Hepatic stellate cell (primary cell): ENCODE measurements around the gene JAK1.
"Not testable (repeated sequence)": the region's sequence is repeated elsewhere in the genome, so short reads cannot be mapped to it uniquely, and the experiment has no call there.

ENCODE experiments used
- DNase-seq: peaks from one replicate; pipeline ENCODE4 v3.0.0; 2011; ENCODE audit warnings: low spot score

The JAK1 gene

DNA sequence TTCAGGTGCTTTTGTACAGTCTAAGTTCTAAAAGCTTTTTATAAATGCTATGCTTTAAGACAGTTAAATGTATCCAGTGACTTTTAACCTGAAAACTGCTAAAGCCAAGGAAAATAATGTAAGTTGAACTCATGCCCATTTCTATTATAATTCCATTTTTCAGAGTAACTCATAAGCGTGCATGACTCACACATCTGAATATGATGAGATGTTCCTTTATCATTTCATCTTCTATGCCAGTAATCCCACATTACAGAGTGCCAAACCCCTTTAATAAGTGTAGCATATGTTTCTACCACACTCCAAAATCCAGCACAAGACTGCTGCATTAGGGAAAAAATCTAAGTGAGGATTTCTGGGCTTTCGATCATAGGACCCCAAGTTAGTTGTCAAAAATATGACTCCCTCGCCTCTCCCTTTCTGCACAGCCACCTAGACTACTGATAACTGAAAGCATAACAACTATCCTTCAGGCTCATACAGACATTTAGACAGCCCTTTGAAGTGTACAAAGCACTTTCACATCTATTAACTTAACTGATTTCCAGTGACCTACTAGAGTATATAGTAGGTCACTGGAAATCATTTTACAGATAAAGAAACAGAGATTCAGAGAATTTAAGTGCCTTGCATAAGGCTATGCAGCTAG is 45.3 kb downstream of the JAK1 start:
- no peak for DNase-seq

DNA sequence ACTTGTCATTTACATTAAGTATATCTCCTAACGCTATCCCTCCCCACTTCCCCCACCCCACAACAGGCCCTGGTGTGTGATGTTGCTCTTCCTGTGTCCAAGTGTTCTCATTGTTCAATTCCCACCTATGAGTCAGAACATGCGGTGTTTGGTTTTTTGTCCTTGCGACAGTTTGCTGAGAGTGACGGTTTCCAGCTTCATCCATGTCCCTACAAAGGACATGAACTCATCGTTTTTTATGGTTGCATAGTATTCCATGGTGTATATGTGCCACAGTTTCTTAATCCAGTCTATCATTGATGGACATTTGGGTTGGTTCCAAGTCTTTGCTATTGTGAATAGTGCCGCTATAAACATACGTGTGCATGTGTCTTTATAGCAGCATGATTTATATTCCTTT is 47.2 kb downstream of the JAK1 start:
- DNase-seq, result not testable (repeated sequence)

DNA sequence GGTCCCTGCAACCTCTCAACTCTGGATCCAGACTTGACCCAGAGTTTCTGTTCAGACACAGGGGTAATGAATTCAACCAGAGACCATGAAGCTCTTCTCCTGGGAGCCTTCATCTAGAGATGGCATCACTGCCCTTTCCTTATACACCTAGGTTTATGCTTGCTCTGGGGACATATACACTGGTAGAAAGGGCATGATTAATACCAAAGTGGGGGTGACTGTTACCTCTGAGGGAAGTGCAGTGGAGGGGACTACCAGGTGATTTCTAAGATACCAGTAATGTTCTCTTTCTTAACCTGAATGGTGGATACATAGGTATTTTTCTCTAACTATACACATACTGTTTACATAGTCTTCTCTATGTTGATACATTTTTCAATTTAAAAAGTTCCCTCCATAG is 48.4 kb downstream of the JAK1 start:
- DNase-seq, result no peak

DNA sequence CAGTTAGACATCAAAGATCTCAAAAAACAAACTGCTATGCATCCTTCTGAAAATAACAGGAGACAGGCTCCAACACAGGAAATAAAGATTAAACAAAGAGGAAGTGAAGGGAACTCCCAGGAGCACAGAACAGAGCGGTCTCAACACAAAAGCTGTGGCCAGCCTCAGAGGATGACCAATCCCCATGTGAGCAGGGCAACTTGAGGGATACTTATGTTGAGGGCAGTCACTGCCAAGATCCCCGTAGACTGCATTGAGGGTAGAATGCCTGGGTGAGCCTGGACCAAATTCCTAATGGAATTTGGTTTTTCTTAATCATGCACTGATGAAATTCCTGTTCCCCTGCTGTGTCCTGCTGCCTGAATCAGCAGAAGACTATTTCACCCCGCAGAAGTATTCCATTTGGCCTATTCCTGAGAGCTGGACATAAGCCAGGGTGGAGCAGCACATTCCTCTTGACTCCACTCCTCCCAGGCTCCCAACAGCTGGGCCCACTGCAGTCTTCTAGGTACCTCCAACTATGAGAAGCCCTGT is 49.0 kb downstream of the JAK1 start:
- peak; percentile 72 for DNase-seq

DNA sequence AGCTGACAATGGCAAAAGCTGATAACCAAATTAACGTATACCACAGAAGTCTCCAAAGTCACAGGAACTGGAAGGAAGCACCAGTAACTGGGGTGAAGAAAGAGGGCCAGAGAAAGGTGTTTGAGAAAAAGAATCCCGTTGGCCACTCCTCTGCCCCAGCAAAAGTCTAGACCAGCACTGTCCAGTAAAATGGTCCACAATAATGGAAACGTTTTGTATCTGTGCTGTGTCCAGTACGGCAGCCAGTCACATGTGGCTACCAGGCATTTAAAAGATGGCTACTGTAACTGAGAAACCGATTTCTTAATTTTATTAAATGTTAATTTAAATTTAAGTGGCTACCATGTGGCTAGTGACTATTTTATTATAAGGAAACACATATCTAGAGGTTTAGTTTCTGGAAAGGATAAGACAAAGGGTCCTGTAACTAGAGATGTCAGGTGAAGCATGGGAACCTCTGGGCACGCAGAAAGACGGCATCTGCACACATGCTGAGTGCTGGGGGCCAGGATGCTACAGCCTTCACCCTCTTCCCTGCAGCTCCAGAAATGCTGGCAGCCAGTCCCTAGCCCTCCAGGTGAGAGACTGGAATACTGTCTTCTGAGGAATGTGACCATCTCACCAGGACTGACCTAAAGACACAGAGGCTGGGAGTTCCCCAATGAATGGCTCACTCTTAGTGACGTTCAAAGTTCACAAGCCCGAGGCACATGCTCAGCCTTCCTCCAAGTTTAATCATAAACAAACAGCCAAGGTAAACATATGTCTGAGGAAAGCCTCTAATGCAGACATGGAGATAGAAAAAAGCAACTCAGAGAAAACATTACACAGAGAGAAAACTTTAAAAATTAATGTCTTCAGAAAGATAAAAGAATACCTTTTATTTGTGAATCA is 50.7 kb downstream of the JAK1 start:
- DNase-seq, result peak; percentile 16

DNA sequence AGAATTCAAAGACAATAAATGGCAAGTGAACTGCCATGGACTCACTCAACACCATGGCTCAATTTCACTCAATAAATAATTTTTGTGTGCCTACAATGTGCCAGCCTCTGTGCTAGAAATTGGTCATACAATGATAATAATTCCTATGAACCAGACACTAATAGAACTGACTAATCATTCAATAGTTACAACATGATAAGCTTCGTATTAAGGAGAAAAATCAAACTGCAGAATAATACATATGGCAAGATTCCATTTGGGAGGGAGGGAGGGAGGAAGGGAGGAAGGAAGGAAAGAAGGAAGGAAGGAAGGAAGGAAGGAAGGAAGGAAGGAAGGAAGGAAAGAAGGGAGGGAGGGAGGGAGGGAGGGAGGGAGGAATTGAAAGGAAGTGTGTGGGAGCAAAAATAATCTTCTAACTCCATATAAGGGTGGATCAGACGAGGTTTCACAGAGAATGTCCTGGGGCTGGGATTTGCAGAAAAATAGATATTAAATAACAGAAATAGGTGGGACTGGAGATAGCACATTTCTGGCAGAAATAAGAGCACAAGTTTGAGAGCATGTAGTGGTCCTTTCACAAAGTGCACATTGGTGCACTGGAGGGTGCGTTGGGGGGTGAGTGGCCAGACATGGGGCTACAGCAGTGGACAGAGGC is 52.9 kb downstream of the JAK1 start:
- DNase-seq, result no peak

DNA sequence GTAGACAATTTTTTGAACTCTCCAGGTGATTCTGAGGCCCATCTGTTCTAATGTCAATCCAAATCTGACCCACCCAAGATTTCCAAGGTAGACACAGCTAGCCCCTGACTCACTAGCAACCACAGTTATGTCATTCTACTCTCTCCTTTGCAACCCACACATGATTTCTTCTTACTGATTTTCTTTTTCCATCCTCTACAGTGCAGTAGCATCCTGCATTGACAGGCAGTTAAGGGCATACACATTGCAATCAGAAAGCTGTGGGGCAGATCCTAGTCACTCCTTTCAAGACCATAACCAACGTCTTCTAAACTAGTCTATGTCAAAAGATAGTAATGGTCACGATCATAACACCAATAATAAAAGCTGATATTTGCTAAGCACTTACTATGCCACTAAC is 54.2 kb downstream of the JAK1 start:
- DNase-seq, result no peak

DNA sequence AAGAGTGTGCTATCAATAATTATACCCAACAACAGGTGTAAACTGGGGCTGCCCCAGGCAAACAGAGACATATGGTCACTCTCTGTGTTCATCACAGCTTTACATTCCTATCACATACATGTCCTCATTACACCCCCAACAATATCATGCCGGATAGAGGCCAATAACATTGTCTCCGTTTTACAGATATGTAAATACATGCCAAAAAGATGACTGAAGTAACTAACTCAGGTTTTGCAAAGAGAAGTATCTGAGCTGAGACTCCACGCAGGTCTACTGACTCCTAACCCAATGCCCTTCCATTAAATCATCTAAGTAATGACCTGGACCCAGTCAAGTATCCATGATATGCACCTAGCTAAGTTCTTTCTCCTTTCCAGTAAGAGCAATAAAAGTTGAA is 55.0 kb downstream of the JAK1 start:
- DNase-seq, result no peak

DNA sequence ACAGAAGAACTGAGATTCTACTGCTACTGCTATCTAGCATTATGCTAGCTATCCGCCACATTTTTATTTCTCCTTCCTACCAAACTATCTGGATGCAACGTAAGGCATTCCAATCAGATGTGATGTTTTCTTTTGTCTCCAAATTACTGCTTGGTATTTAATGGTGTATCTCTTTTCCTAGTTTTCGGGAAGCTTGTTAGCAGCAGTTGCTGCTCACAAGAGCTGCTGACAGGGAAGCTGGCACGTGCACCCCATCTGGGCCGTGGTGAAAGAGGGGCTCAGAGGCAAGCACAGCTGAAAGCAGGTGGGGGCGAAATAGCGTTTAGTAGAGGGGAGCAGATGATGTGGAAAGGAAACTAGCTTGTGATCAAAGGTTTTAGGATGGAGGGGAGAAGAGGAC is 57.3 kb downstream of the JAK1 start:
- DNase-seq, result no peak

DNA sequence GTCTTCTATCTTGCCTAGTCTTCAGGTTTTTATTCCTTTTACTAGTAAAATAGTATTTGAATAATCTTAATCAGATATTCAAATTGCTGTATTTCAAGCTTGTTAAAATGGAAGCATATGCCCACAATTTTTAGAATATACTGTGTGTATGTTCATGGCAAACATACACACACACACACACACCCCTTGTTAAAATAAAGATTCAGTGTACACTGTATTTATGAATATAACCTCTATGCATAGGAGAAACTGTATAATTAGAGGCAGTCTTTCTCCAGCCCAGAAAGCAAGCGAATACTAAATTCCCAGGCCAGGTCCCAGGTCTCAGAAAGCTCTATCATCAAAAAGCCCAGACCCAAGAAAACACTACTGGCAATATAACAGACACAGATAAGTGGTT is 57.8 kb downstream of the JAK1 start:
- DNase-seq, result no peak

DNA sequence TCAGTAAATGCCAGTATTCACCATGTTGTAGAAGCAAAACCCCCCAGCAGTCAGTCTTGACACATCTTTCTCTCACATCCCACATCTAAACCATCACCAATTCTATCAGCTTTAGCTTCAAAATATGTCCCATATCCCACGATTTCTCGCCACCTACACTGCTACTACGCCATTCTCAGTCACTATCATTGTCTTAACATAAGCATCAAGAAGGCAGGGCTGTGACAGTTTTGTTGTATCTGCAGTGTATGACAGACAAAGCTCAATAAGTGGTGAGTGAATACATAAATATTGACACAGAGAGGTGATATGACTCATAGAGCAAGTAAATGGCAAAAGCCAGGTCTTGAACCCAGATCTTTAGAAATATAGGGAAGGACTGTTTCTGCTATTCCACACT is 59.9 kb downstream of the JAK1 start:
- no peak for DNase-seq

DNA sequence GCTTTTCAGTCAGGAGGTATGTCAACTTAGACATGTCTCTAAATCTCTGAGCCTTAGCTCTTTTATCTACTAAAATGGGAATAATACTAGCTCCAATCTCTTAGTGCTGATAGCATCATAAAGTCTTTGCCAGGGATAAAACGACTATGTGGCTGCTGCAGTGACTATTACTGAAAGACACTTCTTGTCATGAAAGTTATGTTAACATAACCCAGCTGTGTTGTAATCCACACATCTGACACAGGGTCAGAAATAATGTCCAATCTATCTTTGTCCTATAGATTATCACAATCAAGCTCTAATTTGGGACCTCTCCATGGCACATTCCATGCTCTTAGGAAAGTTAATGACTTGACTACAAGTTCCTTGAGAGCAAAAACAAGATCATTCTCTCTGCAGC is 62.8 kb downstream of the JAK1 start:
- no peak for DNase-seq

DNA sequence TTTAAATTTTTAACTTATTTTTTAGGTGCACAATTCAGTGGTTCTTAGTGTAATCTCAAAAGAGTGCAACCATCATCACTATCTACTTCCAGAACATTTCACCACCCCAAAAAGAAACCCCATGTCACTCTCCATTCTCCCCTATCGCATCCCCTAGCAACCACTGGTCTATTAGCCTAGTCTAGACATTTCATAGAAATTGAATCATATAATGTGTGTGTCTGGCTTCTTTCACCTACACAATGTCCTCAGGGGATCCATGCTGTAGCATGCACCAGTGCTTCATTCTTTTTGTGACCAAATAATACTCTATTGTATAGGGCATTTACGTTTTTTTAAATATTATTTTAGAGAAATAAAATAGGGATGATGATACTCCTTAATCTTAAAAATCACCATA is 64.7 kb downstream of the JAK1 start:
- no peak for DNase-seq

DNA sequence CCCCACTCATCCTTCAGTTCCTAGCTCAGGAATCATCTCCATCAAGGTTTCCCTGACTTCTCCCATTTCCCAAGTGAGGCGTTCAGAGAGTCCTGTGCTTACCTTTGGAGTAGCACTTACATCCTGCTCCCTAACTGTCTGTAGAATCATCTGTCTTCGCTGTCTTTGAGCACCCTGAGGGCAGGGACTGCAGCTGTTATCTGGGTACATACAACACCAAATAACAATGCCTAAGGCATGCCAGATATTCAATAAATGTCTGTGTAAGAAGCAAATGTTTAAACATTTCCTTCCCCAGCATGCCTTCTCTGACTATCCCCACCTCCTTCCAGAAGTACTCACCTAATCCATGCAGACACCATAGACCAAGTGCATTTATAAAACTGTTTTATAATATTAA is 65.4 kb downstream of the JAK1 start:
- DNase-seq, result no peak

DNA sequence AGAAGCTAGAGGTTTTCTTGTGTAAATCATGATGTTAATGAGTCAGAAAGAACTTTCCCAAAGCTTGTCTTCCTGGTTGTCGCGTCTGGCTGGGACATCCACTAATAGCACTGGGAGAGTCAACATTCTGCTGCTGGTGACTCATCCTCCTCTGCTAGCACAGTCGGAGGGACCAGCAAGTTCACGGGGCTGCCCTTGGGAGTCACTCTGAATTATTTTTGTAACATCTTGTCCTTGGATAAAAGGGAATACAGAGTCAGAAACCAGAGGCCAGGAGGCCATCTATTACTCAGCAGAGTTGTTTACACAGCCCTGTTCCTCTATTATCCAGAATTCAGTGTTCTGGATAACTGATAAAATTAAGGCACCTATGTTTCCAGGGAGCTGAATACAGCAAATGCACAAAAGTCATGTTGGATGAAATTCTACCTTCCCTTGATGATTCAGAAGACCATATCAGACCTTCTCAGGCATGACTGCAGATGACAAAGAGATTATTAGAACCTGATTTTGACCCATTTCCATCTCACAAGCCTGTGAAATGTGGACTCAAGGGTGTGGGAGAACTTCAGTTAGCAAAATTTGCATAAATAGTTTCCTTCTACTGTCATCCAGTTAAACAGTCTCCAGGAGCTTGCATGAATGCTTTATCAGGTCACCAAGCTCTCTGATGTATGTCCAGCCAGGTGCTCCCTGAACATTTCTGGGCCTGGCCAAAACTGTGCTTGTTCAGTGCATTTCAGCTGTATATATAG is 68.1 kb downstream of the JAK1 start:
- DNase-seq, result peak; percentile 79

DNA sequence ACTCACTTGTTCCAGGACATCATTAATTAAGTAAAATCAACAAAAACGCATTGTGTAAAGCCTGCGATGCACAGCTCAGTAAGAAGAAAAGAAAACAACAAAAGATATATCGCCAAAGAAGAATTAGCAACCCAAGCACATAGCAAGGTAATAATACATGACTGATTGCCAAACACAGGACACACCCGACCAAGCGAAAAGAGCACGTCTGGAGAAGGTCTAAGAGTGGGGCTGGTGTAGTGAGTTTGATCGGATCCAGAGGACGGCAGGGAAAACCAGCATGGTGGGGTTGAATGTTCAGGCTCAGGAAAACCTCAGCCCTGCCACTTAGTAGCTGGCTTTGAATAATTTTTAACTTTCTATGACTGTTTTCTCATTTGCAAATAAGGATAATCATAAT is 69.8 kb downstream of the JAK1 start:
- DNase-seq, result no peak

DNA sequence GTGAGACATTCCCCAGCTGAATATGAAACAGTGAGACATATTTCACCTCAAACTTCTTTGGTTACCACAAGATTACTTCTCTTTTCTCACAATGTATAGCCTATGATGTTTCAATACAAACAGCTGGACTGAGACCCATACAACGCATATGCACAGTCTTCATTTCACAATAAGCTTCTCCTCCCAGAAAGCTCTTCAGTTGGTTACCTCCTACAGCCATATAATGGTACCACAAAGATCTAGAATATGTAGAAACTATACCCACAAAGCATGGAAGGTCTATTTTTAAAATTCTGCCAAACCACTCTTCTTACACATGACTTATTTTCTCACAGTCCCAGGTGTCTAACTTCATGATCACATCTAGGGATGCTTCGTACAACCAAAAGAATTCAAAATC is 70.8 kb downstream of the JAK1 start:
- no peak for DNase-seq

DNA sequence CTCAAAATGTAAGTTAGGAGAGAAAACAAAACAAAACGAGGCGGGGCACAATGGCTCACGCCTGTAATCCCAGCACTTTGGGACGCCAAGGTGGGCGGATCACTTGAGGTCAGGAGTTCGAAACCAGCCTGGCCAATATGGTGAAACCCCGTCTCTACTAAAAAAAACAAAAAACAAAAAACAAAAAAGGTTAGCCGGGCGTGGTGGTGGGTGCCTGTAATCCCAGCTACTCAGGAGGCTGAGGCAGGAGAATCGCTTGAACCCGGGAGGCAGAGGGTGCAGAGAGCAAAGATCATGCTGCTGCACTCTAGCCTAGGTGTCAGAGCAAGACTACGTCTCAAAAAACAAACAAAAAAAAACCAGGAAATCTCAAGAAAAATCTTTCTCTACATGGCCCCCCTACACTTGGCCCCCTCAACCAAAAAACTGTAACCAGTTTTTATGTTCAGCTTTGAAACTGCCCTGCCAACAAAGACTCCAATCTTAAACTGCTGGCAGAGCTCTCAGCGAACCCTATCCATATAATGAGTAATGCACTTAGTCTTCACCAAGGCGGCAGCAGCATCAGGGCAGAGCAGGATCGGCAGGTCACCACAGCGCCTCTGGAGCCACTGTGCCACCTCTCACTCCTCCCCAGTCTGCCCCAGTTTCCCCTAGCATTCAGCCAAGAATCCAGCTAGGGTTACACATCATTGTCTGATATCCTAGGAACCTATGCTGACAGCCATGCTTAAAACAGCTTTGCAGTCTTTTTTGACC is 71.7 kb downstream of the JAK1 start:
- no peak for DNase-seq

DNA sequence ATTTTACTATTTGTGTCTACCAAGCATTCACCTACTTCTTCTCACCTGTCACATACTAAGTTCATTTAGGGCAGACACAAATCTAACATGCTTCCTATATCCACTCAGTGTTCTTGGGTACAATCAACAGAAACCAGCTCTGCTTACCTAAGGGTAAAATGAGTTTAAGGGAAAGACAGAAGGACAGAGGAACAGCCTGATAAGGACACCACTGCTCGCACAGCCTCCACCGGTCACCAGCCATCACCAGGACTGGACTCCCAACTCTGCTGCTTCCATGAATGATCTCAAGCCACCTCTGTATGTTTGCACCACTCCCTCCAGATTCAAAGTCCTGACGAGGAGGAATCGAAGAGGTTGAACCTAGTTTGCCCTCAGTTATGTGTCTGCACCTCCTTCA is 72.4 kb downstream of the JAK1 start:
- no peak for DNase-seq

DNA sequence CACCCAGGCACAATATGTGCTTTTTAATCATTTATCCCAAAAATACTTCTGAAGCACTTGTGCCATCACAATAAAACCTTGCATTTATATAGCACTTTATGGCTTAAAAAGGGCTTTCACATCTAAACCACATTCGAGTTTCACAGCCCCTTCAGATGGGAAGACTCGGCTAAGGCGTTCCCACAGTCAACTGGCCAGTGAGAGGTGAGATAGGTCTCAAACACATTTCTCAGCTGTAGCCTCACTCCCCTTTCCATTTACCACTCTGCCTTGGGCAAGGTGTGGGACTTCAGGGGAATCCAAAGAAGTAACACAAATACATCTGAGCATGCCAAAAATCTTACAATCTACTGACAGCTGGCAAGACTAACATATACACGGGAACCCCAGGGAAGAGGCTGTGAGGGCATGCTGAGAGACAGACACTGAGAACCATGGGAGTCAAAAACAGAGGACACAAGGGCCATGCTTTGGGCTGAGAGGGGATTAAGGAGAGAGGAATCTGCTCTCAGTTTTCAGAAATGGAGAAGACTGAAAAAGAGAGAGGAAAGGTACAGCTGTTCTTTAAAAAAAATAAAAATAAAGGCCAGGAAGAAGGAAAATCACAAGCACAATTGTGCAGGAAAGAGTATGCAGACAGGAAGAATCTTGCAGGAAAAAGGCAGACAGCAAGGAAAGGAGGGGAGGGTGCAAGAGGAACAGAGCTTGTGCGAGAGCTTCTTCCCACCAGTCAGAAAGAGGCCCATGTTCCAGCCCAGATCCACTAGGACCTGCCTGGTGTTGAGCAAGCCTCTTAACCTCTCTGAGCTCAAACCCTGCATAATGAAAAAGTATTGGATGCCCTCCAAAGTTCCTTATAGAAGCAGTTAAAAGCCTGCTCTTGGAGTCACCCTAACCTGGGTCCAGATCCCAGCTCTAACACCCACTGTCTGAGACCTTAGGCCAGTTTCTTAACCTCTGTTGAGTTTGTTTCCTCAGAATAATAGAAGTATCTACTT is 73.5 kb downstream of the JAK1 start:
- DNase-seq, result no peak
